ENCODE measurements around the gene SAMD11.

- TF ChIP-seq MAX (IDR thresholded peaks at IDR 0.05) (no peak), REST (IDR thresholded peaks at IDR 0.05; ENCODE audit: low read depth) (no peak), EP300 (IDR thresholded peaks at IDR 0.05; ENCODE audit: borderline replicate concordance) (no peak)
These were observed 37.0 kb upstream of the SAMD11 start for GRCh38 chr1:886760-887159.
